HT1080 (cell line): ENCODE measurements around the gene ASB7. TPM values are rescaled to one million over a fixed set of nuclear protein-coding genes. Genes with fewer than 3 reads are reported as not detected.
A peak's percentile ranks its signal among the peaks of the same experiment; 100 is the strongest.
"Not testable (repeated sequence)": the region's sequence is repeated elsewhere in the genome, so short reads cannot be mapped to it uniquely, and the experiment has no call there.

Source experiments
- DNase-seq: peaks from one replicate; pipeline ENCODE4 v3.0.0-alpha.2; 2015; ENCODE audit warnings: low read depth
- total RNA-seq: library from RNA; depleted of rRNA; stranded (reverse); fragments of >200 nt; shearing (Covaris generic); gene quantifications from 2 replicates; pipeline ENCODE4 v1.2.3, GENCODE V29; 2014

Gene ASB7
- total RNA-seq, 1 experiment from 2014 or later, result 9.7 TPM

DNA sequence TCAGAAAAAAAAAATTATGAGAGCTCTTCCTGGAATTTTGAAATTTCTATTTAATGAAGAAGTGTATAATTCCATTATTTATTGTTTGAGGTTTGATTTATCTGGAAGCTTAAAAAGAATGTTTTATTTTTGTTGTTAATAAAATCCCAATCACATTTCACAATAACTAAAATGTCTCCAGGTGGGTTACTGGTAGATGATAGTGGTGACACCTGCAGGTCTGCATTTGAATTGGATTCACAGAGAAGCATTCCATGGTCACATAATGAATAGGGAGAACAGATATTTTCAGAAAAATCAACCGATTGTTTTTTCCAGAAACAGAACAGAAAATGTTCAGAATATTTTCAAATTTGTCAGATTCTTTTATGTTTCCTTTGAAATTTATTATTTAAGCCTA lies 48.3 kb downstream of the ASB7 start:
- no peak for DNase-seq

DNA sequence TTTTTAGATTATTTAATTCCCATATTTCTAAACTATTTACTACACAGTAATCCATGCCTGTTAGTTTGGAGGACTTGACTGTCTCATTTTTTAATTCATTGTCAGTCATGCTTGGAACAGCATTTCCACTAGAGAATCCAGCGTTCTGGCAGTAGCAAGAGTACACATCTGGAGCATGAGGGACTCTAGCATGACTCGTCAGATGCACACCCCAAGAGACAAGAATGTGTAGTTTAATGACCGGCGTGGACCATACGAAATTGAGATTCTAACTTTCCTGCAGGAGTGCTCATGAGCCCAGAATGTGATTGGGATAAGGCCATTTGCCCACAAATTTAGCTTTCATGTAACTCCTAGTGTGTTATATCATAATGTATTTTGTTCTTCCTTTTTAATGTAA lies 48.9 kb downstream of the ASB7 start:
- no peak for DNase-seq

DNA sequence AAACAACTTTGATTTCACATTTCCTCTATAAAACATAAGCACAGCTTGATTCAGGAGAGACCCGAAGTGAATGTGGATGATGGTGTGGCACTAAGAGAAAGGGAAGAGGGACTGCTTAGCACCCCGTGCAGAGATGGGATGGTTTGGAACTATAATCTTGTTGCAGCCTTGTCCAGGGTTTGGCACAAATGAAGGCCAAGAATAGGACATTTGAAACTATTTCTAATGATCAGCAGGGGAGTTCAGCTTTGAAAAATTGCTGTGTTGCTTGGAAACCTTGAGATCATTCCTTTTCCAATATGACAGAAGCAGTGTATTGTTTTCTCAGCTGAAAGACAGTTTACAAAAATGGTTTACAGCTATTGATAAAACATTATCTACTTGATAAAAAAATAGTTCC lies 49.7 kb downstream of the ASB7 start:
- no peak for DNase-seq

DNA sequence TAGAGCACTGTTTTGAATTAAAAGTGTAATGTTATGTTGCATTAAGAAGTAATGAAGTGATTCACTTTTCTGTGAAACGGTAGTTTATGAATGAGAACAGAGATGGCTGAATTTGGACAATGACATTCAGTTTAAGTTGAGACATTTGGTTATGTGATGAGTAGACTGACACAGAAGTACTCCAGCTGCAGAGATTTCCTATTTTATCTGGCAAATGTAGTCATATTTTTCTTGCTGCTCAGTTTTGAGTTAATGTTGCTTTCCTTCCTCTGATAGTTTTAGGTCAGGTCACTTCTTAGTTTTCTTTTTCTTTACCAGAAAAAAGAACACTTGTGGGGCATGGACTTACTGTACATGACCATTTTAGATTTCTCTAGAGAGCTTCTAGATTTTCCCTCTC lies 51.2 kb downstream of the ASB7 start:
- no peak for DNase-seq

DNA sequence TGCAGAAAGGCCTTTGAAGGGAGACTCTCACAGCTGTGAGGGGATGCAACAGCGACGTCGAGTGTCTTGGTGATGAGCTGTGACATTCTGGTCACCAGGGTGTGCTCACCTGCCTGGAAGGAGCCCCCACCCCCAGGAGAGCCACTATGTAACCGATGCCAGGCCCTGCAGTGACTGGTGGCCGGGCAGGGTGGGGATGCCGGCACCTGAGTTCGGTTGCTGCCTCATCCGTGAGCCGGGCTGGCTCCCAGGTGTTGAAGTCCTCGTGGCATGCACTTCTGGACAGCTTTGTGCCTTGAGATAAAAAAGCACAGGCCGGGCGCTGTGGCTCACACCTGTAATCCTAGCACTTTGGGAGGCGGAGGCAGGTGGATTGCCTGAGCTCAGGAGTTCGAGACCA lies 56.5 kb downstream of the ASB7 start:
- DNase-seq, result no peak

DNA sequence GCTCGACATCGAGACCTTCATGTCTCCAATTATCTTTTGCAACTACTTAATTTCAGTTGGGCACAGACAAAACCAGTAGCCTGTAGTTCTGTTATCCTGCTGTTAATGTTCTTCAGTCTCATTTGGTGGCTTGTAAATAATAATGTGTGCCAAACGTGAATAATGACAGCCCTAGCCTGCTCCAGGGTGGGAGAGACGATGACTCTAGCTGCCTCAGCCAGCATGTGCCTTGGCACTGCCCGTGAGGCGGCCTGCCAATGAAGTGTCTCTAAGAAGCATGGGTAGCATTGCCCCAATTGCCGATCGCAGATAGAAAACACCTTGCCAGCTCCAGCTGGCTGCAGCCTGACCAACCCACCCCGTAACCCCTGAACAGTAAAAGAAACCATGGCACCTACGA lies 58.8 kb downstream of the ASB7 start:
- no peak for DNase-seq

DNA sequence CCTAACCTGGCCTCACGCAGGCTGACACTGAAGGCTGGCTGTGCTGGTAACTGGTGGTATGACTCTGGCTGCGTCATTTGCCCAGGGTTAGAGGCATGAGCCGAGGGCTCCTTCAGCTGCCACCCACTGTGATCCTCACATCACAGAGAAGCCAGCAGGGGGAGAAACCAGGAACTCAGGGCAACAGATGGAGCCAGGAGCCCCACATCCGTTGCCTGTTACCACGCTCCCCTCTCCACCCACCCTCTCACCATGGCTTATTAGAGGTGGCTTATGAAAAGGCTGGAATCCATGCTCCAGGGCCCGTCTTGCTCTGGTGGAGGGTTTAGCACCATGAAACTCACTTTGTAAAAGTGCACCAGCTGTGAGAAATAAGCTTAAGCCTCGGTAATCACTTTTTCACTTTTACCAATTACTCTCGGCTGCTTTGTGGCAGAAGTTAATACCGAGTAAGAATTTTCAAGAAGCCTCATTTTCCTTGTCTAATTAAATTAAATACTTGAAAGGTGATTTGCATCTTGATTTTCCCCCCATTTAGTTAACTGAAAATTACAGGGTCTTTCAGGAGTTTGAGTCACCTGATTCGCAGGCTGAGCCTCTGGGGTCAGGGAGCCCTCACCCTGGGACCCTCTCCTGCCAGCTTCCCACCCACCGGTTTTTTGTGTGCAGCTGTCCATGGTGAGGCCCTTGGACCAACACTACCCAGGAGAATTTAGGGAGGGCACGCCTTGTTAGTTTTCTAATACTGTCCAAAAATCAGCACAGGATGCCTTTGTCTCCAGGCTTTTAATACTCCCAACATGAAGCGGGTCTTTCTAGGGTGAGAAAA lies 60.9 kb downstream of the ASB7 start:
- peak; percentile 13 for DNase-seq

DNA sequence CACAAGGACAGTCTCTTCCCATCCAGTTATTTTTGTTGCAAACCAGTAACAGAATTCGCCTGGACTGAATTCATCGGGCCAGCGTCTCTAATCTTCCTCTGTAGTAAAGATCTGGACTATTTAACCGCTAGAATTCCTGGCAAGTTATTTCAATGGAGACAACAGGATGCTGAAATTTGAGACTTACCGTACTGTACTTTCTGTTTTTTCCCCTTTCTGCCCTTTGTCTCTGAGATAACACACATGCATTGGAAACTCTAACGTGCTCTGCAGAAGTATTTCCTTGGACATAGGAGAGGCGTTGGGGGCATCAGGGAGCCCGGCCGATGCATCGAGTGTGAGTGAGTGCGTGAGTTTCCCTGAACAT lies 61.5 kb downstream of the ASB7 start:
- DNase-seq, result no peak

DNA sequence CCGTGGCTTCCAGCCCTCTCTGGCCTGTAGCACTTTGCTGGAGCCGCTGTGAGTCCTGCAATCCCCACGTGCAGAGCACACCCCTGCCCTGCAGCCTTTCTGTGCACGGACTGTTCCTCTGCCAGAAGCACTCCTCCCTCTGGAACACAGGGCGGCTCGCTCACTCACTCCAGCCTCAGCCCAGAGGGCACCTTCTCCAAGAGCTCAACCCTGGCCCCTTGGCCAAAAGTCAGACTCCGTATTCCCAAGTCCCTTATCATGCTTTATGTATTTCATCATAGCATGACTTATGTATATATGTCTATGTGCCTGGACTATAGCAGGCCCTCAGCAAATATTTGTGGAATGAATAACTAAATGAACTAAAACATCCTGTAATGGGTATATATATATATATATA lies 63.2 kb downstream of the ASB7 start:
- DNase-seq, result no peak

DNA sequence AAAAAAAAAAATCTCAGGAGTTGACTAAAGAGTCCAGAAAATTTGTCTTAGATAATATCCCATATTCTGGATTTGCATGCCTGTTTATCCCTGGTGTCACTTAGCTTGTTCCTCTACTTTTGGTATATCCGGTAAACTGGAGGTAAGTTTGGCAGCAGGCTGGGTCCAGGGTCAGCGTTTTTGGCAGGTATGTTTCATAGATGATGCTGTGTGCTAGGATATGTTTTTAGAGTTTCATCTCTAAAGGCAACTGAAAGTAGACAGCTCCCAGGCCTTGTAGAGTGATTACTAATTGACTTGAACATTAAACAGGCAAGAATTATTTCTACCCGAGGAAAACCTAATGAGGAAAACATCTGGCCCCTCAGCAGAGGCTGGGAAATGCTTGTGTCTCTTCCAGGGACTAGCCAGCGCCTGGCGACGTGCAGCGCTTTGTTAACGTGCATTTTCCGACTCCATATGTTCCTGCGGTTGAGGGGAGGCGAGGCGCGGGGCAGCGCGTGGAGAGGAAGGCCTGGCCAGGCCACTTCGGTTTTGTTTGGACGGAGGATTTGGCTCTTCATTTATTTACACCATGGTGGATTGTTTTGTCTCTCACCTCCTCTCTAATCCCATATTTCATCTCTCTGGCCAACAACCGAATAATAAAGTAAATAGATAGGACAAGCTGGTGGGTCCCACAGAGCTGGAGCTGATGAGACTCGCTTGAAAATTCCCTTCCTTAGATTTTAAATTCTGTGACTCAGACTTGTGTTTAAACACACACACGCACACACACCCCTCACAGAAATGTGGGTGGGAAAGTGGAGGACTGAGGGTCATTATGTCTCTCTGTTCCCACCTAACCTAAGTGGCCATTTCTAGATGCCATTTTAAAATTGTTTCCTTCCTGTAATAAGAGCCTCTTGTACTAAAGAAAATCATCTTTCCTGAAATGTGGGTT lies 65.3 kb downstream of the ASB7 start:
- no peak for DNase-seq

DNA sequence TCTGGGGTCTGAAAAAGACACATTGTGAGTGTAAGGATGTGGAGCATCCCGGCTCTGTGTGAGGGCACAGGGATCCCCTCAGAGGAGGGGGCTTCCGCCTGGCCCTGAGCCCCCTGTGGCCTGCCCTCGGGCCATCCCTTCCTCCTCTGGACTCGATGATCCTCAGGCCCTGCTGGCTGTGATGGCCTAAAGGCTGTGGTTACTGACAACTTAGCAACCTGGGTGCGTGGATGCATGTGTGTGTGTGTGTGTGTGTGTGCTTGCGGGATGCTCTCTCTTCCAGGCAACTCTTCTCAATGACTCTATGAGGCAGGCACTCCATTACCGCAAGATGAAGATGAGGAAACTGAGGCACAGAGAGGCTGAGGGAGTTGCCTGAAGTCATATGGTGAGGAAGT lies 66.0 kb downstream of the ASB7 start:
- DNase-seq, result no peak

DNA sequence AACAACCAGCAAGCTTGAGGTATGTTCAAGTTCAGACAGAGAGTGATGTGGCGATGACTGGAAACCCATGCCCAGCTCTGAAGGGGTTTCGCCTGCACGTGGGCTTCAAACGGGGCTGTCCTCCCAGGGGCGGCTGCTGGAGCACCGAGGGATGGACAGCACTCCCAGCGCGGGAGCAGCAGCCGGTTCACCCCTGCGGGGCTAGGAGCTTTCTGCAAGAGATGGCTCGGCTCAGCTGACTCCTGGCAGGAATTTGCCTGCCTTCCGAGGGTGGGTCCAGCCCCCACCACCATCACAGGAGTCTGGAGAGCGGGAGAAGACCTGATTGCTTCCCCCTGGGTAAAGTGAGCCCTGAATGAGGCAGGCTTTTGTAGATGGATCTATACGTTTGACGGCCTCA lies 66.9 kb downstream of the ASB7 start:
- no peak for DNase-seq

DNA sequence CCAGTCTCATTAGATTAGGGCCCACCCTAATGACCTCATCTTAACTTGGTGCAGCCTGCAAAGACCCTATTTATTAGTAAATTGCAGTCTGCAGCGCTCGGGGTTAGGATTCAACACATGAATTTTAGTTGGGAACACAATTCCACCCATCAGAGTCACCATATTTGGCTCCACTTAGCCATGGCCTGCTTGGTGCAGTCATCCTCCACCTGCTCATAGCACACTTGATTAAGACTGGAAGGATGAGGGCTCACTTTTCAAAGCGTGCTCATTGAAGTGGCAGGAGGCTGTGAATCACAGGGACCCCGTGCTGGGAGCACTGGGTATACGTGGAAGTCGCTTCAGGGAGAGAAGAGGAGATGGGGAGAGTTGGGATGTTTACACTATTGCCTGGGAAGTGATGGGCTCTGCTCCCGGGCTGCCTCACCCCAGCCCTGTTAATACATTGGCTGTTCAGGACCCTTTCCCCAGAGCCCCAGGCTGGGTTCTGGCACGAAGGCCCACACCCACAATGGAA lies 68.2 kb downstream of the ASB7 start:
- DNase-seq, result no peak

DNA sequence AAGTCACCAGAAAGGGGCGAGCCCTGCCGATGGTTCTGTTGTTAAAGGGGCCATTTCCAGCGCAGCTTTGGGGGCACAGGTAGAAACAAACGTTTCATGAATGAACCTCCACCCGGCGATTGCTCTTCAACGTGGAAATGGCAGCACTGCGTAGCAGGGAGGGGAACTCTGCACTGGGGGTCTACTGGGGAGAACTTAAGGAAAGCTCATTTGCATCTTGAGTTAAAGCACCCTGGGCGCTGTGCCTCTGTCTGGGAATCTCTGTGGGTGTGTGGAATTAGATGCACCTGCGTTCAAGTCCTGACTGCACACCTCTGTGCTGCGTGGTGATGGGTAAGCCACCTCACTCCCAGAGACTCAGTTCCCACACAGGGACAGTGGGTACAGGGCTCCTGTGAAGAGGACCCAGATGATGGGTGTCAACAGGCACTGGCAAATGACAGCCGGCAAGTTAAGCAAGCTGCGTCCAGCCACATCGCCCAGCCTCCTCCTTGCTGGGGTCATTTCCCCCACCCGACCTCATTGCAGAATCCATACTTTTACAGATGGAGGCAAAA lies 68.8 kb downstream of the ASB7 start:
- DNase-seq, result no peak

DNA sequence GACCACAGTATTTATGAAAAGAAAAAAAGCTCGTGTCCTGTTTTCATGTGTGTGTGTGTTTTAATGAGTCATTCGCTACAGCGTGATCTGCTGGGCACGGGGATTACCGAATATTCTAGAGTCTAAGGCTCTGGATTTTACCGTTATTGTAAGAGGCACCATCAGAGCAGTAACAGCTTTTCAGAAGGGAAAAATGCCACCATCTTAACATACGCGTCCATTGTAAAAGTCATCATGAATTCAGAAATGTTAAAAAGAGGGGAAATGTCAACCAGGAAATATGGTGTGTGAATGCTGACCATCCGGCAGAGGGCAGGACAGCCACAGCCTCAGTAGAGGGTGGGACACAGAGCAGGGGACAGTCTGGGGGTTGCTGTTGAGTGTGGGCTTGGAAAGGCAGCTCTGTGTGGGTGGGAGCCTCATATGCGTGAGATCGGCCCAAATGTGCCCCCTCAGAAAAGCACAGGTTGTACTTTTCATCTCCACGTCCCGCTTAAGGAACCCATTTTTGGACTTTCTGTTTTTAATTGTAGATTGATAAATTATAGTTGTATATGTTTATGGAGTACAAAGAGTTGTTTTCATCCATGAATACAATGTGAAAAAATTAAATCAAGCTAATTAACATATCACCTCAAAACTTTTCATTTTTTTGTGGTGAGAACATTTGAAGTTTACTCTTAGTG lies 69.6 kb downstream of the ASB7 start:
- DNase-seq, result peak; percentile 59

DNA sequence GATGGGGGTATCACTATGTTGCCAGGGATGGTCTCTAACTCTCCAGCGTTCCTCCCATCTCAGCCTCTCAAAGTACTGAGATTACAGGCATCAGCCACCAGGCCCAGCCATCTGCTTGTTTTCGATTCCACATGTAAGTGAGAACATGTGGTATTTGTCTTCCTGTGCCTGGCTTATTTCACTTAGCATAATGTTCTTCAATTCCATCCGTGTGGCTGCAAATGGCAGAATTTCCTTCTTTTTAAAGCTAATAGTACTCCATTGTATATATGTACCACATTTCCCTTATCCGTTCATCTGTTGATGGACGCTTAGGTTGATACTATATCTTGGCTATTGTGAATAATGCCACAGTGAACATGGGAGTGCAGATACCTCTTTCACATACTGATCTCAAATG lies 70.6 kb downstream of the ASB7 start:
- no peak for DNase-seq

DNA sequence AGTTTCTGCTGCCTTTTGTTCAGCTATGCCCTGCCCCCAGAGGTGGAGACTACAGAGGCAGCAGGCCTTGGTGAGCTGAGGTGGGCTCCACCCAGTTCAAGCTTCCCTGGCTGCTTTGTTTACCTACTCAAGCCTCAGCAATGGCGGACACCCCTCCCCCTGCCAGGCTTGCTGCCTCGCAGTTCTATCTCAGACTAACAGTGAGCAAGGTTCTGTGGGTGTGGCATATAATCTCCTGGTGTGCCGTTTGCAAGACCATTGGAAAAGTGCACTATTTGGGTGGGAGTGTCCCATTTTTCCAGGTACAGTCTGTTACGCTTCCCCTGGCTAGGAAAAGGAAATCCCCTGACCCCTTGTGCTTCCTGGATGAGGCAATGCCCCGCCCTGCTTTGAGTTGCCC lies 76.8 kb downstream of the ASB7 start:
- DNase-seq, result not testable (repeated sequence)

DNA sequence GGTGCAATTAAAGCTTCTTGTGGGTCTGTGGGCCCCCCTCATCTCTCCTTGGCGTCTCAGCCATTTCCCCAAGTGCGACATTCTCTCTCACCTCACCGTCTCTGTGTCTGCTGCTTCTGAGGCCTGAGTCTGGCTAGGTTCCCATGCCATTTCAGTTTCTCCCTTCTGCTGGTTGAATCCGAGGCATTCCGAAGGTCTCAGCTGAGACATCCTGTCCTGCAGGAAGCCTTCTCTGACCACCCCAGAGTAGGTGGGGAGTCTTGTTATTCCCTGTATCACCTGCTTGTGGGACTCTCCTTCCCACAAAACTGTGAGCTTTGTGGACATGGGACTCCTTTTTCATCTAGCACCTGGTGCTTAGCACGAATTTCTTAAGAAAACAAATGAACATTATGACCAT lies 78.3 kb downstream of the ASB7 start:
- DNase-seq, result no peak

DNA sequence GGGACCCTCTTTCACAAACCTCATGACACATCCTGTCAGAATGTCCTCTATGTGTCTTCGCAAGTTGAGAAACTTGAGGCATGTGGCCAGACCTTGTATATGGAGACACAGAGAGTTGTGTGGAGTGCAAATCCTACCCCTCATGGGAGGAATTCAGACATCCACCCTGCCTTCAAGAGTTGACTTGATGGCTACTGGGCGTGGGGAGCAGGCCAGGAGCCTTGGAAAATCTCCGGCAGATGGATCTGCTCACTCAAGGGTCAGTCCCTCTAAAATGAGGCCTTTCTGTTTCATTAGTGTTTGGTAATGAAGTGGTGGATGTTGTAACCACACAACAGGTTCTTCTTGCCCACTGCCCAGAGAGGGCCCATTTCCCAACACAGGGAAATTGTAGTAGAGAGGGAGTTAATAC lies 79.0 kb downstream of the ASB7 start:
- no peak for DNase-seq

DNA sequence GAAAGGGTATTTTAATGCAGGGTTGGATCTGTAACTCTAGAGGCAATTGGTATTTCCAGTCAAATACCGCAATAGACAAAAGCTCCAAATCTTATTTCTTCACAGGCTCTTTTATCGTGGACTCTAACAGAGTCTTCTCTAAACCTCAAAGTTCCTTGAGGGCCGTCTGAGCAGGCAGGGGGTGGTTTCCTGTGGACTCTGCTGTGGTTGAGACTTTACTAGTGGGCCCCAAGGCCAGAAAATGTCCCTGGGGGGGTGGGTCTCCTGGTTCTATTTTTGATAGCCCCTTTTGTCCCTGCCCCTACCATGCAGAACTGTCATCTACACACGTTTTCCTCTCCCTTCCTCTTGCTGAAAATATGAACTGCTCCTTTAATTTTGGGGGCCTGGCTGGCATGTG lies 80.1 kb downstream of the ASB7 start:
- no peak for DNase-seq

DNA sequence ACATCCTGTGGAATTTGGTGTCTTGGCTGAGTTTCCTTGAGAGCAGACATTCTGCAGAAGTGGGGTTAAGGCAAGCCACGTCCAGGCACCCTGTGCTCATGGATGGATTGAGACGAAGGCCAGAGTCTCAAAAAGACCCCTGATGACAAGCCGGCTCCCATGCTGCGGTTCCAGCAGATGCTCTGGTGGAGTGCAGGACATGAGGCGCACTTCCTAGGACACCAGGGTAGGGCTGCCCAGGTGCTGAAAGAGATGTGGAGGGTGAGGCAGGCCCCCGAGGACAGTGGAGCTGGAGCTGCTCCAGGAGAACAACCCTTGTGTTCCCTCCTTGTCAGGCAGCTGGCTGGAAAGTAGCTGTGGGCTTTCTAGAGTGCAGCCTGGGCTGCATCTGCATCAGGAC lies 81.0 kb downstream of the ASB7 start:
- DNase-seq, result no peak

DNA sequence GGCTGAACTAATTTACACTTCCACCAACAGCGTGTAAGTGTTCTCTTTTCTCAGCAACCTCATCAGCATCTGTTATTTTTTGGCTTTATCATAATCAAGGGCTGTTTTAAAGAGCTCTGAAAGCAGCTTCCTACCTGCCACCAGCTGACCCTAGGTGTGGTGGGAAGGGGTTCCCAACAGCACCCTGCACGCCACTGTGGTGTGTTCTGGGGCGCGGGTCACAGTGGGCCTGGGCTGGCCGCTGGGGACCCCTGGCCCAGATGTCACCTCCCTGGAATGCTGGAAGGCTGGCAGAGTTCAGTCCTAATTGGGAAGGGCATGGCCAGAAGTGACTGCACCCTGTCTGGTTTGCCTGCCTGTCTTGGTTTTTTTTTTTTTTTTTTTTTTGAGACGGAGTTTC lies 82.2 kb downstream of the ASB7 start:
- DNase-seq, result no peak
